ENCODE data around the gene PKP1. TPM values are rescaled to one million over a fixed set of nuclear protein-coding genes. Genes with fewer than 3 reads are reported as not detected.

PKP1 gene
- polyA plus RNA-seq, 1 donor from 2014 or later, result not detected

GRCh38 chr1:201318504-201319340 lies 35.4 kb downstream of the PKP1 start:
- no peak overlapping the region for H3K4me3 Mint-ChIP-seq

GRCh38 chr1:201319631-201320030 lies 36.3 kb downstream of the PKP1 start:
- Mint-ChIP-seq H3K9me3 (peaks cover 0 to 2% (median 0%) of the 10 kb centered on the region in 3 donors), H3K4me3 (peak overlapping the region in 2 of 4 donors; percentile 17 to 50), H3K27me3 (no peaks in the 10 kb centered on the region), H3K4me1 (no peaks in the 10 kb centered on the region), H3K27ac (no peak overlapping the region), H3K36me3 (peaks cover 2% of the 10 kb centered on the region)

More at GRCh38 chr1:201318504-201319340, 35.4 kb downstream of the PKP1 start:
- Mint-ChIP-seq H3K4me1 (no peaks in the 10 kb centered on the region), H3K27ac (no peak overlapping the region), H3K36me3 (peaks cover 2% of the 10 kb centered on the region), H3K9me3 (peaks cover 0 to 2% (median 0%) of the 10 kb centered on the region in 3 donors), H3K27me3 (no peaks in the 10 kb centered on the region)

GRCh38 chr1:201320168-201320788 lies 37.0 kb downstream of the PKP1 start:
- H3K4me1 Mint-ChIP-seq, result no peaks in the 10 kb centered on the region
- H3K9me3 Mint-ChIP-seq, result peaks cover 0 to 2% (median 0%) of the 10 kb centered on the region in 3 donors
- no peak overlapping the region for H3K27ac Mint-ChIP-seq
- H3K36me3 Mint-ChIP-seq, result no peaks in the 10 kb centered on the region
- no peak overlapping the region for H3K4me3 Mint-ChIP-seq
- H3K27me3 Mint-ChIP-seq, result no peaks in the 10 kb centered on the region

GRCh38 chr1:201321826-201322390 lies 38.6 kb downstream of the PKP1 start:
- Mint-ChIP-seq H3K9me3 (no peaks in the 10 kb centered on the region), H3K27ac (no peak overlapping the region), H3K4me1 (no peaks in the 10 kb centered on the region), H3K4me3 (no peak overlapping the region), H3K27me3 (no peaks in the 10 kb centered on the region), H3K36me3 (no peaks in the 10 kb centered on the region)

GRCh38 chr1:201322653-201323510 lies 39.6 kb downstream of the PKP1 start:
- Mint-ChIP-seq H3K4me3 (no peak overlapping the region), H3K27me3 (no peaks in the 10 kb centered on the region), H3K4me1 (no peaks in the 10 kb centered on the region), H3K27ac (no peak overlapping the region), H3K9me3 (no peaks in the 10 kb centered on the region), H3K36me3 (no peaks in the 10 kb centered on the region)

- Mint-ChIP-seq H3K4me3 (no peak overlapping the region), H3K27me3 (no peaks in the 10 kb centered on the region)
These were observed 41.0 kb downstream of the PKP1 start for GRCh38 chr1:201324306-201324705.

GRCh38 chr1:201324821-201325677 lies 41.7 kb downstream of the PKP1 start:
- H3K27ac Mint-ChIP-seq, result no peak overlapping the region
- no peaks in the 10 kb centered on the region for H3K4me1 Mint-ChIP-seq
- peaks cover 2% of the 10 kb centered on the region for H3K27me3 Mint-ChIP-seq
- H3K9me3 Mint-ChIP-seq, result no peaks in the 10 kb centered on the region
- H3K4me3 Mint-ChIP-seq, result no peak overlapping the region
- H3K36me3 Mint-ChIP-seq, result no peaks in the 10 kb centered on the region

More at GRCh38 chr1:201324306-201324705, 41.0 kb downstream of the PKP1 start:
- H3K36me3 Mint-ChIP-seq, result no peaks in the 10 kb centered on the region
- H3K27ac Mint-ChIP-seq, result no peak overlapping the region
- H3K9me3 Mint-ChIP-seq, result no peaks in the 10 kb centered on the region
- H3K4me1 Mint-ChIP-seq, result no peaks in the 10 kb centered on the region

- Mint-ChIP-seq H3K4me3 (no peak overlapping the region), H3K36me3 (no peaks in the 10 kb centered on the region)
These were observed 42.4 kb downstream of the PKP1 start for GRCh38 chr1:201325678-201326060.

GRCh38 chr1:201326710-201327109 lies 43.4 kb downstream of the PKP1 start:
- H3K4me1 Mint-ChIP-seq, result no peaks in the 10 kb centered on the region
- no peak overlapping the region for H3K27ac Mint-ChIP-seq
- H3K4me3 Mint-ChIP-seq, result no peak overlapping the region
- H3K27me3 Mint-ChIP-seq, result peaks cover 2% of the 10 kb centered on the region
- no peaks in the 10 kb centered on the region for H3K9me3 Mint-ChIP-seq
- no peaks in the 10 kb centered on the region for H3K36me3 Mint-ChIP-seq

More at GRCh38 chr1:201325678-201326060, 42.4 kb downstream of the PKP1 start:
- Mint-ChIP-seq H3K9me3 (no peaks in the 10 kb centered on the region), H3K4me1 (no peaks in the 10 kb centered on the region), H3K27ac (no peak overlapping the region), H3K27me3 (peaks cover 2% of the 10 kb centered on the region)

GRCh38 chr1:201327687-201328240 lies 44.5 kb downstream of the PKP1 start:
- Mint-ChIP-seq H3K36me3 (no peaks in the 10 kb centered on the region), H3K27me3 (peaks cover 2% of the 10 kb centered on the region), H3K27ac (no peak overlapping the region), H3K4me1 (no peaks in the 10 kb centered on the region), H3K4me3 (no peak overlapping the region), H3K9me3 (no peaks in the 10 kb centered on the region)

GRCh38 chr1:201328576-201328975 lies 45.3 kb downstream of the PKP1 start:
- Mint-ChIP-seq H3K4me3 (no peak overlapping the region), H3K9me3 (no peaks in the 10 kb centered on the region), H3K27ac (no peak overlapping the region), H3K27me3 (peaks cover 2% of the 10 kb centered on the region), H3K4me1 (no peaks in the 10 kb centered on the region), H3K36me3 (no peaks in the 10 kb centered on the region)

- H3K9me3 Mint-ChIP-seq, result no peaks in the 10 kb centered on the region
- H3K27me3 Mint-ChIP-seq, result peaks cover 2% of the 10 kb centered on the region
- no peaks in the 10 kb centered on the region for H3K4me1 Mint-ChIP-seq
These were observed 46.0 kb downstream of the PKP1 start for GRCh38 chr1:201329286-201329685.

GRCh38 chr1:201329801-201330200 lies 46.5 kb downstream of the PKP1 start:
- H3K4me3 Mint-ChIP-seq, result no peak overlapping the region
- no peaks in the 10 kb centered on the region for H3K4me1 Mint-ChIP-seq
- no peaks in the 10 kb centered on the region for H3K36me3 Mint-ChIP-seq
- peaks cover 2% of the 10 kb centered on the region for H3K27me3 Mint-ChIP-seq
- no peak overlapping the region for H3K27ac Mint-ChIP-seq
- no peaks in the 10 kb centered on the region for H3K9me3 Mint-ChIP-seq

More at GRCh38 chr1:201329286-201329685, 46.0 kb downstream of the PKP1 start:
- H3K27ac Mint-ChIP-seq, result no peak overlapping the region
- H3K36me3 Mint-ChIP-seq, result no peaks in the 10 kb centered on the region
- no peak overlapping the region for H3K4me3 Mint-ChIP-seq

- Mint-ChIP-seq H3K4me1 (no peaks in the 10 kb centered on the region), H3K36me3 (no peaks in the 10 kb centered on the region), H3K27me3 (peaks cover 2% of the 10 kb centered on the region), H3K9me3 (no peaks in the 10 kb centered on the region), H3K4me3 (no peak overlapping the region), H3K27ac (no peak overlapping the region)
These were observed 47.2 kb downstream of the PKP1 start for GRCh38 chr1:201330541-201330940.

Data from IgD-negative memory B cell (primary cell).